Neural cell (in vitro differentiated cells): Measurements from ENCODE around the gene BICRAL. TPM values are rescaled to one million over a fixed set of nuclear protein-coding genes. Genes with fewer than 3 reads are reported as not detected.

Source experiments
- H2AFZ ChIP-seq: fragments of 200-600, 300-800 bp; sonication (generic), shearing (Covaris generic); 2 replicates; pipeline ENCODE4 v1.6.0; 2014; ENCODE audit warnings: low read depth, mild to moderate bottlenecking, antibody characterized with exemption, low read length, moderate library complexity
- H3F3A ChIP-seq: fragments of 200-600 bp; shearing (Covaris generic); 2 replicates; pipeline ENCODE4 v1.6.1; 2016; ENCODE audit warnings: mild to moderate bottlenecking, moderate library complexity, mixed read lengths, antibody characterized with exemption, low read length; ENCODE audit not compliant: insufficient read depth, poor library complexity, severe bottlenecking
- H3K27ac ChIP-seq: fragments of 200-600, 300-800 bp; sonication (generic), shearing (Covaris generic); 2 replicates; pipeline ENCODE4 v1.5.1; 2014; ENCODE audit warnings: mild to moderate bottlenecking, low read length, moderate library complexity
- H3K27me3 ChIP-seq: fragments of 300-800, 200-600 bp; sonication (generic), shearing (Covaris generic); 2 replicates; pipeline ENCODE4 v1.6.0; 2014; ENCODE audit warnings: mild to moderate bottlenecking, low read depth, low read length, moderate library complexity; ENCODE audit not compliant: insufficient read depth
- H3K36me3 ChIP-seq: fragments of 300-800, 200-600 bp; sonication (generic), shearing (Covaris generic); 2 replicates; pipeline ENCODE4 v1.5.1; 2014; ENCODE audit warnings: mild to moderate bottlenecking, antibody characterized with exemption, low read length, moderate library complexity; ENCODE audit not compliant: insufficient read depth
- H3K4me2 ChIP-seq: fragments of 300-800, 200-600 bp; sonication (generic), shearing (Covaris generic); 2 replicates; pipeline ENCODE4 v1.6.0; 2014; ENCODE audit warnings: mild to moderate bottlenecking, low read length
- H3K4me3 ChIP-seq: fragments of 300-800, 200-600 bp; sonication (generic), shearing (Covaris generic); 2 replicates; pipeline ENCODE4 v1.5.1; 2014; ENCODE audit warnings: mild to moderate bottlenecking, low read length, moderate library complexity
- H3K79me2 ChIP-seq: fragments of 200-600 bp; shearing (Covaris generic); replicated peaks from 2 replicates; pipeline ENCODE4 v1.6.0; 2014; ENCODE audit warnings: mild to moderate bottlenecking, low read length, moderate library complexity; ENCODE audit not compliant: insufficient read depth
- H3K9ac ChIP-seq: fragments of 300-800, 200-600 bp; sonication (generic), shearing (Covaris generic); 2 replicates; pipeline ENCODE4 v1.6.1; 2016; ENCODE audit warnings: mild to moderate bottlenecking, low read length, mixed read lengths
- H3K9me2 ChIP-seq: fragments of 200-600 bp; shearing (Covaris generic); 2 replicates; pipeline ENCODE4 v1.6.1; 2016; ENCODE audit warnings: mild to moderate bottlenecking, low read length, mixed read lengths; ENCODE audit not compliant: insufficient read depth
- H3K9me3 ChIP-seq: fragments of 200-600, 300-800 bp; sonication (generic), shearing (Covaris generic); 2 replicates; pipeline ENCODE4 v1.6.1; 2016; ENCODE audit warnings: mild to moderate bottlenecking, mixed run types, low read length, moderate library complexity, mixed read lengths
- H4K20me1 ChIP-seq: fragments of 200-600 bp; shearing (Covaris generic); 2 replicates; pipeline ENCODE4 v1.6.1; 2016; ENCODE audit warnings: mild to moderate bottlenecking, mixed run types; ENCODE audit not compliant: insufficient read depth
- CTCF ChIP-seq: fragments of 450-650 bp; IDR thresholded peaks from 2 replicates; pipeline ENCODE4 v1.5.1; 2014; ENCODE audit warnings: antibody characterized with exemption, mild to moderate bottlenecking, moderate library complexity; ENCODE audit not compliant: poor library complexity, severe bottlenecking
- EP300 ChIP-seq: fragments of 450-650 bp; conservative IDR thresholded peaks from 2 replicates; pipeline ENCODE4 v1.6.1; 2014; ENCODE audit warnings: antibody characterized with exemption, mild to moderate bottlenecking, moderate library complexity; ENCODE audit not compliant: poor library complexity, severe bottlenecking
- EZH2 ChIP-seq: fragments of 200-600, 300-800 bp; shearing (Covaris generic), sonication (generic); IDR thresholded peaks from 2 replicates; pipeline ENCODE4 v1.6.1; 2014; ENCODE audit warnings: antibody characterized with exemption, low read length, borderline replicate concordance, mild to moderate bottlenecking; ENCODE audit not compliant: insufficient read depth, poor library complexity, severe bottlenecking
- MXI1 ChIP-seq: fragments of 450-650 bp; conservative IDR thresholded peaks from 2 replicates; pipeline ENCODE4 v1.6.1; 2014; ENCODE audit warnings: antibody characterized with exemption, mild to moderate bottlenecking; ENCODE audit not compliant: poor library complexity, severe bottlenecking
- POLR2AphosphoS5 ChIP-seq: IDR thresholded peaks from 2 replicates; pipeline ENCODE4 v1.6.1; 2012
- RAD21 ChIP-seq: fragments of 450-650 bp; conservative IDR thresholded peaks from 2 replicates; pipeline ENCODE4 v1.6.1; 2014; ENCODE audit warnings: antibody characterized with exemption, mild to moderate bottlenecking, moderate library complexity
- REST ChIP-seq: IDR thresholded peaks from 2 replicates; pipeline ENCODE4 v1.6.1; 2012; ENCODE audit warnings: borderline replicate concordance
- SMC3 ChIP-seq: fragments of 450-650 bp; conservative IDR thresholded peaks from 2 replicates; pipeline ENCODE4 v1.6.1; 2014; ENCODE audit warnings: antibody characterized with exemption, mild to moderate bottlenecking, moderate library complexity; ENCODE audit not compliant: poor library complexity
- TAF1 ChIP-seq: IDR thresholded peaks from 2 replicates; pipeline ENCODE4 v1.6.1; 2012; ENCODE audit warnings: low read depth
- polyA plus RNA-seq: library from polyadenylated mRNA; depleted of rRNA; stranded (reverse); fragments of >200 nt; gene quantifications from 2 replicates; pipeline ENCODE4 v1.2.3, GENCODE V29; 2014

The BICRAL gene
- polyA plus RNA-seq, 1 donor from 2014 or later, result 6.7 TPM

- TF ChIP-seq EP300 (no peak), SMC3 (no peak), REST (no peak), POLR2AphosphoS5 (no peak), MXI1 (no peak), CTCF (no peak), EZH2 (no peak), RAD21 (no peak), TAF1 (no peak)
- Histone ChIP-seq H3K36me3 (no peaks in the 10 kb centered on the region), H3K27ac (no peak overlapping the region), H3K9ac (no peak overlapping the region), H3K27me3 (no peaks in the 10 kb centered on the region), H3K4me3 (no peak overlapping the region), H3K9me2 (no peaks in the 10 kb centered on the region), H3K9me3 (no peaks in the 10 kb centered on the region), H3F3A (no peaks in the 10 kb centered on the region), H3K79me2 (peaks cover 16% of the 10 kb centered on the region), H3K4me2 (no peak overlapping the region), H4K20me1 (no peaks in the 10 kb centered on the region), H2AFZ (no peak overlapping the region)
Observed at GRCh38 chr6:42779521-42779920, 2.3 kb upstream of the BICRAL start.

GRCh38 chr6:42781546-42781795 is 381 bp upstream of the BICRAL start:
- Histone ChIP-seq H3K27ac (peak overlapping the region; percentile 67), H3K79me2 (peaks cover 36% of the 10 kb centered on the region), H3K4me3 (peak overlapping the region; percentile 93)

More at GRCh38 chr6:42781546-42781795, 381 bp upstream of the BICRAL start:
- no peaks in the 10 kb centered on the region for H3K27me3 ChIP-seq
- no peak overlapping the region for H2AFZ ChIP-seq
- TF ChIP-seq REST, result no peak
- no peak for TF ChIP-seq EP300
- no peak for TF ChIP-seq EZH2
- H3K36me3 ChIP-seq, result no peaks in the 10 kb centered on the region
- peak overlapping the region; percentile 100 for H3K9ac ChIP-seq
- H3K4me2 ChIP-seq, result no peak overlapping the region
- H4K20me1 ChIP-seq, result no peaks in the 10 kb centered on the region
- H3K9me3 ChIP-seq, result no peaks in the 10 kb centered on the region
- H3K9me2 ChIP-seq, result no peaks in the 10 kb centered on the region
- H3F3A ChIP-seq, result no peaks in the 10 kb centered on the region
